SK-N-SH (cell line): Measurements from ENCODE around the gene KCNQ5. TPM values are rescaled to one million over a fixed set of nuclear protein-coding genes. Genes with fewer than 3 reads are reported as not detected.

Source experiments
- CTCF ChIA-PET: fragments of 300-600, 350-600 bp; formaldehyde crosslinking; extraction: SDS; loops from one replicate; lab custom pipeline; 2021; lab: Yijun Ruan, JAX
- POLR2A ChIA-PET: fragments of 350-600 bp; sonication (Branson Sonifier 250); formaldehyde crosslinking; extraction: SDS; loops from one replicate; lab custom pipeline; 2020; ENCODE audit warnings: antibody characterized with exemption, inconsistent platforms; lab: Yijun Ruan, JAX
- DNase-seq: peaks from one replicate; pipeline ENCODE4 v3.0.0; 2012
- H2AFZ ChIP-seq: fragments of 200-600 bp; sonication (generic); 2 replicates; pipeline ENCODE4 v1.8.1; 2016; ENCODE audit warnings: antibody characterized with exemption, mild to moderate bottlenecking, low read depth
- H3F3A ChIP-seq: fragments of 200-600 bp; sonication (generic); replicated peaks from 2 replicates; pipeline ENCODE3; 2016; ENCODE audit warnings: antibody characterized with exemption, mild to moderate bottlenecking; ENCODE audit not compliant: insufficient read depth
- H3K27ac ChIP-seq, 2 experiments: fragments of 200-500 bp in 1 of 2; fragments of 200-600 bp in 1 of 2; sonication (Bioruptor generic) in 1 of 2; sonication (generic), shearing (Covaris generic) in 1 of 2; 2 replicates each; pipeline versions ENCODE4 v1.5.1 to v1.6.1; 2014 to 2016; ENCODE audit warnings: low read depth in 2 of 2, inconsistent platforms in 1 of 2, low read length in 1 of 2, mild to moderate bottlenecking in 1 of 2, mixed read lengths in 1 of 2
- H3K27me3 ChIP-seq: fragments of 200-600 bp; sonication (generic), shearing (Covaris generic); 2 replicates; pipeline ENCODE4 v1.6.1; 2016; ENCODE audit warnings: mixed run types; ENCODE audit not compliant: insufficient read depth
- H3K36me3 ChIP-seq, 2 experiments: fragments of 200-500 bp in 1 of 2; fragments of 200-600 bp in 1 of 2; sonication (Bioruptor generic) in 1 of 2; sonication (generic) in 1 of 2; replicated peaks in 1 of 2; 2 replicates each; pipeline versions ENCODE3 to v1.5.1; 2014 to 2016; ENCODE audit warnings: low read length in 1 of 2, mild to moderate bottlenecking in 1 of 2; ENCODE audit not compliant: insufficient read depth in 2 of 2, control insufficient read depth in 1 of 2
- H3K4me1 ChIP-seq, 2 experiments: fragments of 200-500 bp in 1 of 2; fragments of 200-600 bp in 1 of 2; sonication (Bioruptor generic) in 1 of 2; sonication (generic), shearing (Covaris generic) in 1 of 2; 2 replicates each; pipeline versions ENCODE4 v1.5.1 to v1.6.1; 2014 to 2016; ENCODE audit warnings: low read depth in 1 of 2, low read length in 1 of 2, mixed run types in 1 of 2; ENCODE audit not compliant: insufficient read depth in 2 of 2, control insufficient read depth in 1 of 2
- H3K4me2 ChIP-seq: fragments of 200-600 bp; sonication (generic), shearing (Covaris generic); 2 replicates; pipeline ENCODE4 v1.6.1; 2017; ENCODE audit warnings: mixed run types
- H3K4me3 ChIP-seq, 2 experiments: fragments of 200-500 bp in 1 of 2; fragments of 200-600 bp in 1 of 2; sonication (Bioruptor generic) in 1 of 2; sonication (generic), shearing (Covaris generic) in 1 of 2; 2 replicates each; pipeline versions ENCODE4 v1.5.1 to v1.8.1; 2014 to 2016; ENCODE audit warnings: low read depth in 2 of 2, inconsistent platforms in 1 of 2, low read length in 1 of 2, mild to moderate bottlenecking in 1 of 2, mixed read lengths in 1 of 2, moderate library complexity in 1 of 2
- H3K79me2 ChIP-seq: fragments of 200-600 bp; sonication (generic); 2 replicates; pipeline ENCODE4 v1.8.1; 2017; ENCODE audit warnings: mild to moderate bottlenecking; ENCODE audit not compliant: insufficient read depth
- H3K9ac ChIP-seq: fragments of 200-600 bp; sonication (generic); 2 replicates; pipeline ENCODE4 v1.6.1; 2017; ENCODE audit warnings: mixed run types
- H3K9me2 ChIP-seq: fragments of 200-600 bp; sonication (generic); 2 replicates; pipeline ENCODE4 v1.6.1; 2017; ENCODE audit warnings: mixed run types
- H3K9me3 ChIP-seq: fragments of 200-600 bp; sonication (generic); 2 replicates; pipeline ENCODE4 v1.6.1; 2017; ENCODE audit warnings: mixed run types, mild to moderate bottlenecking, moderate library complexity
- H4K20me1 ChIP-seq: fragments of 200-600 bp; sonication (generic); 2 replicates; pipeline ENCODE4 v1.6.1; 2017; ENCODE audit warnings: mild to moderate bottlenecking, mixed run types; ENCODE audit not compliant: insufficient read depth
- CTCF ChIP-seq: fragments of 200-600 bp; sonication (generic); IDR thresholded peaks from 2 replicates; pipeline ENCODE4 v1.6.1; 2017; ENCODE audit warnings: antibody characterized with exemption, mild to moderate bottlenecking, moderate library complexity
- FOSL2 ChIP-seq: IDR thresholded peaks from 2 replicates; pipeline ENCODE4 v1.4.0; 2012; ENCODE audit warnings: low read depth, mild to moderate bottlenecking, moderate library complexity, borderline replicate concordance
- FOXJ3 ChIP-seq: sonication (generic); formaldehyde crosslinking; IDR thresholded peaks from 2 replicates; pipeline ENCODE4 v1.5.1; 2020; ENCODE audit warnings: mild to moderate bottlenecking, missing genetic modification reagents
- FOXM1 ChIP-seq: IDR thresholded peaks from 2 replicates; pipeline ENCODE4 v1.4.0; 2012; ENCODE audit warnings: low read depth, mild to moderate bottlenecking
- IRF3 ChIP-seq: fragments of 150-350 bp; IDR thresholded peaks from 2 replicates; pipeline ENCODE4 v1.6.1; 2016; ENCODE audit warnings: mild to moderate bottlenecking, low read depth, low read length
- JUND ChIP-seq: IDR thresholded peaks from 2 replicates; pipeline ENCODE4 v1.4.0; 2012
- MXI1 ChIP-seq: IDR thresholded peaks from 2 replicates; pipeline ENCODE4 v1.6.1; 2012; ENCODE audit warnings: mild to moderate bottlenecking, low read depth, low read length, improper control_type of control experiment
- NFIC ChIP-seq: IDR thresholded peaks from 2 replicates; pipeline ENCODE4 v1.4.0; 2012; ENCODE audit warnings: borderline replicate concordance
- NRF1 ChIP-seq: IDR thresholded peaks from 2 replicates; pipeline ENCODE4 v1.6.1; 2012; ENCODE audit warnings: low read depth, mild to moderate bottlenecking, low read length
- PBX3 ChIP-seq: IDR thresholded peaks from 2 replicates; pipeline ENCODE4; 2012
- POLR2AphosphoS5 ChIP-seq: IDR thresholded peaks from 2 replicates; pipeline ENCODE4 v1.6.1; 2012; ENCODE audit warnings: low read depth, low read length
- RCOR1 ChIP-seq: fragments of 150-350 bp; IDR thresholded peaks from 2 replicates; pipeline ENCODE4 v1.6.1; 2017; ENCODE audit warnings: antibody characterized with exemption, low read length
- REST ChIP-seq: IDR thresholded peaks from 2 replicates; pipeline ENCODE4 v1.6.1; 2012; ENCODE audit warnings: mild to moderate bottlenecking, low read depth, low read length, moderate library complexity
- RFX5 ChIP-seq: IDR thresholded peaks from 2 replicates; pipeline ENCODE4 v1.6.1; 2012; ENCODE audit warnings: mild to moderate bottlenecking, improper control_type of control experiment, low read length
- SIN3A ChIP-seq: IDR thresholded peaks from 2 replicates; pipeline ENCODE4 v1.6.1; 2012; ENCODE audit warnings: low read depth, mild to moderate bottlenecking, low read length, moderate library complexity, borderline replicate concordance
- TAF1 ChIP-seq: IDR thresholded peaks from 2 replicates; pipeline ENCODE4 v1.6.1; 2012; ENCODE audit warnings: low read depth, mild to moderate bottlenecking, low read length, moderate library complexity, borderline replicate concordance
- TEAD4 ChIP-seq: IDR thresholded peaks from 2 replicates; pipeline ENCODE4 v1.4.0; 2012; ENCODE audit warnings: mild to moderate bottlenecking, borderline replicate concordance; ENCODE audit not compliant: insufficient read depth
- USF1 ChIP-seq: IDR thresholded peaks from 2 replicates; pipeline ENCODE4 v1.4.0; 2012; ENCODE audit warnings: low read depth, borderline replicate concordance
- USF2 ChIP-seq: fragments of 150-350 bp; IDR thresholded peaks from 2 replicates; pipeline ENCODE4 v1.6.1; 2017; ENCODE audit warnings: antibody characterized with exemption, low read length, low read depth, borderline replicate concordance
- WGBS: methylation state at CpG from one replicate; pipeline ENCODE4 v1.1.6; 2017; ENCODE audit warnings: low lambda C conversion rate; 5-methylcytosine and 5-hydroxymethylcytosine counted together
- polyA plus RNA-seq, 3 experiments: library from polyadenylated mRNA; depleted of rRNA; stranded (reverse); fragments of >200 nt; gene quantifications; 2 replicates each; pipeline ENCODE4 v1.2.3, GENCODE V29; 2012

Gene KCNQ5
- polyA plus RNA-seq, 1 of the 3 experiments (the other 2 are of a cell fraction), result 3.2 TPM

DNA sequence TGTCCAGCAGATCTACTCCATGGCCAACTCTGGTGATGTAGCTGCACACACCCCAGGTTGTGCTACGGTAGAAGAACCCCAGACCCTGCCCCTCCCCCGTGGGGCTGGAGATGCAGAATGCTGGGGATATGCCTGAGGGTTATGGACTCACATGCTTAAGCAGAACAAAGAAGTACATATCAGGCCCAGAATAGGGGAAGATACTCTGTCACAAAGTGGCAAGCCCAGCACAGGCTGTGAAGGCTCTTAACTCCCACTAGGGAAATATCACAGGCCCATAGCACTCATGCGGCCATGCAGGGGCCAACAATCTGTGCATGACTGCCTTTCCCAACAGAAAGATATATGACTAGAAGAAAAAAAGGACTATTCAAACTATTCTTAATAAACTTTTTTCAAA lies 234.9 kb downstream of the KCNQ5 start:
- Histone ChIP-seq H3K79me2 (peaks cover 39% of the 10 kb centered on the region), H3K27me3 (no peaks in the 10 kb centered on the region), H3K9ac (no peak overlapping the region), H3K36me3 (no peaks in the 10 kb centered on the region), H3K9me3 (no peaks in the 10 kb centered on the region), H3K27ac (no peak overlapping the region), H3K4me3 (no peak overlapping the region), H3K4me2 (no peak overlapping the region), H3F3A (peaks cover 16% of the 10 kb centered on the region), H3K4me1 (peaks cover under 1 to 9% of the 10 kb centered on the region in 2 experiments; a peak in 1 of 4 replicates), H2AFZ (no peak overlapping the region), H3K9me2 (no peaks in the 10 kb centered on the region), H4K20me1 (no peaks in the 10 kb centered on the region)
- DNase-seq, result no peak
- ChIA-PET CTCF (no interaction called here), POLR2A (no interaction called here)
- TF ChIP-seq MXI1, result no peak
- TF ChIP-seq TAF1, result no peak
- TF ChIP-seq NFIC, result no peak
- no peak for TF ChIP-seq USF2
- TF ChIP-seq FOXM1, result no peak
- TF ChIP-seq JUND, result no peak
- TF ChIP-seq FOSL2, result no peak
- no peak for TF ChIP-seq REST
- no peak for TF ChIP-seq TEAD4
- no peak for TF ChIP-seq SIN3A
- no peak for TF ChIP-seq PBX3
- no peak for TF ChIP-seq USF1
- no peak for TF ChIP-seq POLR2AphosphoS5
- no peak for TF ChIP-seq NRF1
- TF ChIP-seq FOXJ3 (CRISPR knock-in tag), result no peak
- no peak for TF ChIP-seq RFX5
- no peak for TF ChIP-seq RCOR1
- TF ChIP-seq CTCF, result no peak
- no peak for TF ChIP-seq IRF3
- 76% methylated on average over 3 of the region's 3 CpGs for WGBS
